Heart right ventricle (tissue), 16 donors: ENCODE results near the gene TMEM91. TPM values are rescaled to one million over a fixed set of nuclear protein-coding genes. Genes with fewer than 3 reads are reported as not detected.

Source experiments
- ATAC-seq, 8 donors: fragments of 200-7000 bp; cut with Tn5 transposase; one replicate each; pipeline ENCODE4 v1.9.1; 2020; ENCODE audit warnings: mild to moderate bottlenecking in 8 of 8, moderate library complexity in 8 of 8, moderate number of reproducible peaks in 1 of 8
- DNase-seq, 2 donors: peaks; one replicate each; pipeline ENCODE4 v3.0.0-alpha.2; 2020
- H3K27ac ChIP-seq, 10 donors: fragments of 200-600 bp; sonication (generic) in 2 of 10; one replicate each; pipeline versions ENCODE4 v1.5.0 to v1.8.0; 2020 to 2022; ENCODE audit warnings: mild to moderate bottlenecking in 3 of 10
- H3K27me3 ChIP-seq, 7 donors: fragments of 200-600 bp; one replicate each; pipeline ENCODE4 v1.8.0; 2021 to 2022; ENCODE audit warnings: mild to moderate bottlenecking in 2 of 7
- H3K36me3 ChIP-seq, 9 donors: fragments of 200-600 bp; sonication (generic) in 1 of 9; one replicate each; pipeline versions ENCODE4 v1.5.0 to v1.8.0; 2020 to 2022; ENCODE audit warnings: mild to moderate bottlenecking in 2 of 9
- H3K4me1 ChIP-seq, 9 donors: fragments of 200-600 bp; sonication (generic) in 1 of 9; one replicate each; pipeline versions ENCODE4 v1.5.0 to v1.8.0; 2020 to 2022; ENCODE audit warnings: mild to moderate bottlenecking in 4 of 9
- H3K4me3 ChIP-seq, 10 donors: fragments of 200-600 bp; sonication (generic) in 2 of 10; one replicate each; pipeline versions ENCODE4 v1.5.0 to v1.8.0; 2020 to 2022; ENCODE audit warnings: mild to moderate bottlenecking in 7 of 10, moderate library complexity in 2 of 10
- H3K9me3 ChIP-seq, 11 donors: fragments of 200-600 bp in 10 of 11; sonication (generic) in 2 of 11; one replicate each; pipeline versions ENCODE4 v1.5.0 to v1.8.0; 2013 to 2022; ENCODE audit warnings: mild to moderate bottlenecking in 2 of 11, control low read depth in 1 of 11, moderate library complexity in 1 of 11
- CTCF ChIP-seq, 9 donors: fragments of 200-600 bp; sonication (generic) in 2 of 9; IDR thresholded peaks; one replicate each; pipeline versions ENCODE4 v1.5.0 to v1.8.0; 2021 to 2022; ENCODE audit warnings: antibody characterized with exemption in 9 of 9, mild to moderate bottlenecking in 5 of 9, moderate library complexity in 1 of 9
- whole genome bisulfite sequencing, 2 donors: extraction: QIAGEN DNeasy Blood & Tissue Kit; methylation state at CpG; one replicate each; pipeline ENCODE4 v1.1.7; 2013; ENCODE audit warnings: inconsistent platforms in 1 of 2; 5-methylcytosine and 5-hydroxymethylcytosine counted together
- intact Hi-C, 10 donors: fragments of 100-400 bp; cut with DNase I; formaldehyde crosslinking; loops; one replicate each; pipeline versions ENCODE4 v1.11.1 to v1.14.2; 2022
- polyA plus RNA-seq, 2 donors: library from polyadenylated mRNA; stranded (reverse); fragments of 200-250 nt; gene quantifications; one replicate each; pipeline ENCODE4 v1.2.3, GENCODE V29; 2013
- total RNA-seq, 10 donors: library from RNA; stranded (reverse); fragmentation: NEBNext Ultra II Directional in 3 of 10; extraction: Animal tissue kit (Norgen Biotek cat#: 25700) in 3 of 10; gene quantifications; one replicate each; pipeline versions ENCODE4 v1.2.1 to v1.2.4, GENCODE V29; 2021 to 2023
- donor health status: Arrhythmogenic right ventricular cardiomyopathy.
- donor health status: ischemic (EF 13 %, LVEDD 7.1; RV severe dilation, severe dysfunction).
- donor health status: healthy with polysubstance abuse.
- donor health status: DM: no; HTN: yes; CAD: no.
- donor health status: DM: no; HTN: no; CAD: no.
- donor health status: ischemic (EF 25% LVEDD 6.9; RV normal size, moderate dysfunction).
- donor health status: ischemic (EF 25% LVEDD 5.7; RV mildly dilated, moderate dysfunction).
- donor health status: healthy.
- donor health status: DM: yes; HTN: yes; CAD: no.
- donor health status: Ischemic cardiomyopathy.
- donor health status: ischemic (EF 35%, LVEDD 5.7; RV mildly dilated, moderate dysfunction).
- donor health status: nonischemic (EF 11% LVEDD 7.7; RV severe dilation, severe dysfunction).
- donor health status: DM: yes; HTN: yes; CAD: no.
- donor health status: PGD.
- donor health status: ischemic (EF 29% LVEDD 5.4; RV normal size, mild dysfunction).
- donor health status: nonischemic (EF 23%, LVEDD 6.1; RV moderate dilation, normal function).

Gene TMEM91
- total and polyA plus RNA-seq, 12 donors = 1.2 to 11.3 (median 2.1) TPM

- H3K27ac ChIP-seq = peak overlapping the region in 4 of 10 donors; percentile 16 to 81 (median 39)
- no peaks in the 10 kb centered on the region for H3K9me3 ChIP-seq
- peak in 1 of 8 donors; percentile 7 for ATAC-seq
- H3K4me3 ChIP-seq = no peak overlapping the region
- H3K4me1 ChIP-seq = peaks cover 3 to 58% (median 38%) of the 10 kb centered on the region in 9 donors
- H3K36me3 ChIP-seq = peaks cover 4 to 97% (median 47%) of the 10 kb centered on the region in 9 donors
- no peak for DNase-seq
- H3K27me3 ChIP-seq = no peaks in the 10 kb centered on the region
- no peak for TF ChIP-seq CTCF (IDR thresholded peaks at IDR 0.05)
- 81 to 87% methylated on average over 6 of the region's 6 CpGs for WGBS, 2 donors
- intact Hi-C loops = no loop called here
Observed at GRCh38 chr19:41421314-41421713, 45.0 kb downstream of the TMEM91 start.

- Histone ChIP-seq H3K36me3 (peaks cover 4 to 90% (median 41%) of the 10 kb centered on the region in 9 donors), H3K27ac (peak overlapping the region in 2 of 10 donors; percentile 10 to 16), H3K27me3 (no peaks in the 10 kb centered on the region), H3K4me3 (no peak overlapping the region), H3K9me3 (no peaks in the 10 kb centered on the region), H3K4me1 (peaks cover 3 to 65% (median 45%) of the 10 kb centered on the region in 9 donors)
- DNase-seq (no peak), ATAC-seq (no peak)
- intact Hi-C loops = no loop called here
- TF ChIP-seq CTCF (IDR thresholded peaks at IDR 0.05) = no peak
- 91 to 94% methylated on average over 20 of the region's 20 CpGs for WGBS, 2 donors
Observed at GRCh38 chr19:41421973-41422372, 45.6 kb downstream of the TMEM91 start.

GRCh38 chr19:41422456-41422855 lies 46.1 kb downstream of the TMEM91 start:
- Histone ChIP-seq H3K4me1 (peaks cover 3 to 70% (median 47%) of the 10 kb centered on the region in 9 donors), H3K27me3 (no peaks in the 10 kb centered on the region), H3K4me3 (no peak overlapping the region), H3K27ac (peak overlapping the region in 2 of 10 donors; percentile 16 to 21), H3K9me3 (no peaks in the 10 kb centered on the region), H3K36me3 (peaks cover 4 to 85% (median 36%) of the 10 kb centered on the region in 9 donors)
- intact Hi-C loops = no loop called here
- ATAC-seq = no peak
- DNase-seq = no peak
- no peak for TF ChIP-seq CTCF (IDR thresholded peaks at IDR 0.05)
- 66 to 67% methylated on average over 18 of the region's 18 CpGs for WGBS, 2 donors

- Histone ChIP-seq H3K4me1 (peaks cover 4 to 75% (median 51%) of the 10 kb centered on the region in 9 donors), H3K4me3 (no peak overlapping the region), H3K9me3 (no peaks in the 10 kb centered on the region), H3K36me3 (peaks cover 4 to 80% (median 36%) of the 10 kb centered on the region in 9 donors), H3K27ac (no peak overlapping the region), H3K27me3 (no peaks in the 10 kb centered on the region)
- intact Hi-C loops = no loop called here
- ATAC-seq (no peak), DNase-seq (no peak)
- TF ChIP-seq CTCF (IDR thresholded peaks at IDR 0.05) = no peak
- WGBS, 2 donors = 88 to 89% methylated on average over 12 of the region's 12 CpGs
Observed at GRCh38 chr19:41422955-41423354, 46.6 kb downstream of the TMEM91 start.
